Neural crest cell (in vitro differentiated cells): ENCODE measurements around the gene SLC38A6. TPM values are rescaled to one million over a fixed set of nuclear protein-coding genes. Genes with fewer than 3 reads are reported as not detected.
"Not testable (repeated sequence)": the region's sequence is repeated elsewhere in the genome, so short reads cannot be mapped to it uniquely, and the experiment has no call there.

ENCODE experiments used
- DNase-seq: peaks from one replicate; pipeline ENCODE4 v3.0.0; 2021; ENCODE audit warnings: low read depth, mixed read lengths, low spot score
- H3K27ac Mint-ChIP-seq: one replicate; pipeline ENCODE4 v1.8.0; 2021; ENCODE audit warnings: mild to moderate bottlenecking, mixed read lengths; ENCODE audit not compliant: unreplicated experiment
- H3K27me3 Mint-ChIP-seq: 2 replicates; pipeline ENCODE4 v1.8.0; 2021; ENCODE audit warnings: low read depth, mild to moderate bottlenecking, mixed read lengths
- H3K36me3 Mint-ChIP-seq: 2 replicates; pipeline ENCODE4 v1.8.0; 2021; ENCODE audit warnings: low read depth, mild to moderate bottlenecking, mixed read lengths
- H3K4me1 Mint-ChIP-seq: 2 replicates; pipeline ENCODE4 v1.8.0; 2021; ENCODE audit warnings: mixed read lengths
- H3K4me3 Mint-ChIP-seq: one replicate; pipeline ENCODE4 v1.8.0; 2021; ENCODE audit warnings: mild to moderate bottlenecking, mixed read lengths
- H3K9me3 Mint-ChIP-seq: 2 replicates; pipeline ENCODE4 v1.8.0; 2021; ENCODE audit warnings: mixed read lengths
- CTCF ChIP-seq: fragments of 200-600 bp; sonication (generic); conservative IDR thresholded peaks from 2 replicates; pipeline ENCODE4 v1.5.0; 2021; ENCODE audit warnings: antibody characterized with exemption, mild to moderate bottlenecking
- total RNA-seq: library from RNA; stranded (reverse); gene quantifications from 2 replicates; pipeline ENCODE4 v1.2.1, GENCODE V29; 2021

SLC38A6 gene
- total RNA-seq, 1 donor from 2014 or later, result 13.2 TPM

- Mint-ChIP-seq H3K36me3 (peaks cover 11% of the 10 kb centered on the region), H3K4me1 (no peaks in the 10 kb centered on the region), H3K9me3 (peaks cover 9% of the 10 kb centered on the region), H3K27ac (no peak overlapping the region), H3K27me3 (no peaks in the 10 kb centered on the region), H3K4me3 (no peak overlapping the region)
- no peak for DNase-seq
- no peak for TF ChIP-seq CTCF
These were observed 108.2 kb downstream of the SLC38A6 start for GRCh38 chr14:61089126-61089750.

DNA sequence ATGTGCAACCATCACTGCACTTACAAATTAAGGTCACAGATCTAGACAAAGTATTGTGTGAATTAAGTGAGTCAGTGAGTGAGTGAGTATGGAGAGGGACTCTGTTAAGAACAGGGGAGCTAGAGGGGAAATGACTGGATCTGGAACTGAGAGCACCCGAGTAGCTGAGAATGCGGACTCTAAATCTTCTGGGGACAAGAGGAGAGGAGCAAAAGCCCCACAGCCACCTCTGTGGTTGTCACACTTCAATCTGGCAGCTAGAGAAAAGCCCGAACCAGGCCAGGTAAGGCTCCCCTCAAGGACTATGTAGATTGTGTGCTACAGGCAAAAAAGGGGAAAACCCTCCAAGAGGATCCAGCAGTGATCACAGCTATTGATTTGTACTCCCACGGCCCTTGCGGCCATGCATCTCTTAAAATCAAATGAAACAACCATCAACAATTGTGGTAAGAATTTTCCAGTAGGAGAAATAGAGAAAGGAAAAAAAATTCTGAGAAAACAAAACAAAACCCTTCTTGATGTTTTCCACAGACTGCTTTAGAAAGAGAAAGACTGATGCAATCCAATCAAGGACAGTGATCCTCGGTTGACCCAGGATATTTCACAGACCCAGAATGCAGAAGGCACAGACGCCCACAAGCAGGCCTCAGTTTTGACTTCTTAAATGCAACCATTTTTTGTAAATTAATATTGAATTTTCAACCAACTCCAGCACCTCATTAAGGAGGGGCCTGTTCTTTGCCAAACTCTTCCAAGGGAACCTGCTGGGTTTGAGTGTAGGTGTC, 109.6 kb downstream of the SLC38A6 start:
- H3K4me3 Mint-ChIP-seq, result no peak overlapping the region
- H3K36me3 Mint-ChIP-seq, result peaks cover 6% of the 10 kb centered on the region
- no peak for TF ChIP-seq CTCF
- H3K9me3 Mint-ChIP-seq, result peaks cover 4% of the 10 kb centered on the region
- no peak for DNase-seq
- no peak overlapping the region for H3K27ac Mint-ChIP-seq
- H3K4me1 Mint-ChIP-seq, result no peaks in the 10 kb centered on the region
- no peaks in the 10 kb centered on the region for H3K27me3 Mint-ChIP-seq

DNA sequence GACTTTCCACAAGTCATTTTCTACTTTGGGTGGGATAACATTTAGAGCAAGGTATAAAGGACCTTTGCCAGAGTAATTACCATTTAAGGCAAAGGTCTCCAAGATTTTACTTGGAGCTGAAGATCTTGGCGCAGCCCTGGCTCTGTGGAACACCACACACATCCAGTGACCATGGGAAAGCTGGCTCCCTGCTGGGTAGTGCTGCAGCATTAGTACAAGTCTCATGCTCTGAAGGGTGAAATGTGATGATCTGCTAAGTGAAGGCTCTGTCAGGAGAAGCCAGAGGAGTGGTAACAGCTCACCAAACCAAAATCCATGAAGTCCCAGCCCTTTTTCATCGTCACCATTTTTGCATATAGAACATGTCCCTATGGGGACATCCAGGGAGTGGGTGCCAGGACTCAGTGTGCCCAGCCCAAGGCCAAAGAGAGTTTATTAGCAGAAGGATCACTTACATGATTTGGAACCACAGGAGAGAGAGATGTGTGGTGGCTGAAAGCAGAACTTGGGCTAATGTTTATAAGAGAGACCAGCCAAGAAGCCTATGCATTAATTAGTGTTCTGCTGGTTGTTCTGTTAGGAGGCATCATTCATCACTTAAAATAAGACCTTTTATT, 110.7 kb downstream of the SLC38A6 start:
- Mint-ChIP-seq H3K27me3 (no peaks in the 10 kb centered on the region), H3K4me3 (no peak overlapping the region), H3K27ac (no peak overlapping the region), H3K4me1 (no peaks in the 10 kb centered on the region), H3K9me3 (peaks cover 2% of the 10 kb centered on the region), H3K36me3 (peaks cover 8% of the 10 kb centered on the region)
- TF ChIP-seq CTCF, result no peak
- DNase-seq, result no peak

- H3K4me3 Mint-ChIP-seq, H3K27ac Mint-ChIP-seq, DNase-seq, H3K9me3 Mint-ChIP-seq, H3K27me3 Mint-ChIP-seq: not testable (repeated sequence)
- peaks cover 14% of the 10 kb centered on the region for H3K36me3 Mint-ChIP-seq
- H3K4me1 Mint-ChIP-seq, result peaks cover 12% of the 10 kb centered on the region
These were observed 117.1 kb downstream of the SLC38A6 start for GRCh38 chr14:61098096-61098495.

DNA sequence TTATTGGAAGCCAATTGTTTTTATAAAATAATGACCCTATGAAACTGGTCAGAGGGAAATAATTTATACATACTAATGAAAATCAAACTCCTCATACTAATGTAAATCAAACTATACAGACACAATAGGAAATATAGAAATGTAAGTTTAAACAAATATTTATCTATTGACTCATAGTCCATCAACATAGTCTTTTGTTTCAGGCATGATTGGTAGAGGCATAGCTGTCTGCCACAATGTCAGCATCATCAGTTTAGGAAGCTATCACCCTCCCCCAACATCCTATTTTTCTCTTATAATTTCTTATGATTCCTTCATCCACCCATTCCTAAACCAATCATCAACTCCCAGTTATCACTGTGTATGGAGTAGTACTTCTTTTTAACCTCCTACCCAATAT, 117.7 kb downstream of the SLC38A6 start:
- TF ChIP-seq CTCF, result no peak
- peaks cover 18% of the 10 kb centered on the region for H3K4me1 Mint-ChIP-seq
- H3K9me3 Mint-ChIP-seq, result no peaks in the 10 kb centered on the region

More for the DNA sequence above, 117.7 kb downstream of the SLC38A6 start:
- Mint-ChIP-seq H3K27me3 (no peaks in the 10 kb centered on the region), H3K27ac (no peak overlapping the region), H3K36me3 (peaks cover 14% of the 10 kb centered on the region), H3K4me3 (no peak overlapping the region)
- no peak for DNase-seq
